Kidney tubule cell (primary cell): ENCODE results near the gene KLRC1.
"Not testable (repeated sequence)": the region's sequence is repeated elsewhere in the genome, so short reads cannot be mapped to it uniquely, and the experiment has no call there.

Source experiments
- DNase-seq: peaks from one replicate; pipeline ENCODE4 v3.0.0-alpha.2; 2018; ENCODE audit warnings: low spot score

The KLRC1 gene

GRCh38 chr12:10420334-10420733, 32.8 kb downstream of the KLRC1 start, which contains the start of gene KLRC3:
Gene KLRC3, minus strand, starts transcription at chr12:10420595. Its CDS starts 45 bp downstream, at chr12:10420550.
- DNase-seq, result not testable (repeated sequence)

GRCh38 chr12:10409392-10409791, 43.8 kb downstream of the KLRC1 start, which contains the start of gene KLRC4:
Gene KLRC4, minus strand, starts transcription at chr12:10409757. Its CDS starts 182 bp downstream, at chr12:10409575.
- no peak for DNase-seq

- no peak for DNase-seq
These were observed 44.3 kb downstream of the KLRC1 start for GRCh38 chr12:10408842-10409241.

GRCh38 chr12:10406725-10407124, 46.5 kb downstream of the KLRC1 start:
- no peak for DNase-seq

GRCh38 chr12:10405294-10405693, 47.9 kb downstream of the KLRC1 start:
- peak; percentile 23 for DNase-seq

GRCh38 chr12:10404798-10405197, 48.4 kb downstream of the KLRC1 start:
- DNase-seq, result no peak

- no peak for DNase-seq
These were observed 52.3 kb downstream of the KLRC1 start for GRCh38 chr12:10400829-10401228.

GRCh38 chr12:10398168-10398567, 55.0 kb downstream of the KLRC1 start:
- no peak for DNase-seq

- no peak for DNase-seq
These were observed 55.9 kb downstream of the KLRC1 start for GRCh38 chr12:10397296-10397695.

- not testable (repeated sequence) for DNase-seq
These were observed 57.0 kb downstream of the KLRC1 start for GRCh38 chr12:10396176-10396575.
